HUES6 (cell line): ENCODE results near the gene CHMP2A.
"Not testable (repeated sequence)": the region's sequence is repeated elsewhere in the genome, so short reads cannot be mapped to it uniquely, and the experiment has no call there.

ENCODE experiments used
- H3K27ac ChIP-seq: 2 replicates; pipeline ENCODE4 v1.7.0; 2013; ENCODE audit warnings: low read depth, mild to moderate bottlenecking, low read length, inconsistent platforms
- H3K27me3 ChIP-seq: 2 replicates; pipeline ENCODE4 v1.6.1; 2013; ENCODE audit warnings: low read length; ENCODE audit not compliant: control insufficient read depth, insufficient read depth
- H3K36me3 ChIP-seq: 2 replicates; pipeline ENCODE4 v1.6.1; 2013; ENCODE audit warnings: low read length; ENCODE audit not compliant: control insufficient read depth, insufficient read depth
- H3K4me1 ChIP-seq: 2 replicates; pipeline ENCODE4 v1.6.1; 2013; ENCODE audit warnings: low read length; ENCODE audit not compliant: control insufficient read depth, insufficient read depth
- H3K4me3 ChIP-seq: 2 replicates; pipeline ENCODE4 v1.5.1; 2013; ENCODE audit warnings: low read depth, low read length
- H3K9ac ChIP-seq: one replicate; pipeline ENCODE4 v1.6.1; 2013; ENCODE audit warnings: mild to moderate bottlenecking, low read length
- H3K9me3 ChIP-seq: 2 replicates; pipeline ENCODE4 v1.6.1; 2013; ENCODE audit warnings: low read depth, low read length; ENCODE audit not compliant: control insufficient read depth, insufficient read depth

The CHMP2A gene

GRCh38 chr19:58554494-58555368 is at the start of gene CHMP2A:
TSS of gene CHMP2A (minus strand) at chr19:58555105. CDS start at chr19:58554212, 893 bp downstream.
- Histone ChIP-seq H3K4me3 (peak within 1 kb of the TSS; percentile 74), H3K4me1 (peaks cover 22% of the 10 kb centered on the region), H3K27ac (peak within 1 kb of the TSS; percentile 64), H3K9ac (peak within 1 kb of the TSS; percentile 80), H3K36me3 (peaks cover 51% of the 10 kb centered on the region), H3K27me3 (no peaks in the 10 kb centered on the region), H3K9me3 (no peaks in the 10 kb centered on the region)

- Histone ChIP-seq H3K9ac (no peak overlapping the region), H3K4me3 (no peak overlapping the region), H3K4me1 (no peaks in the 10 kb centered on the region), H3K27ac (no peak overlapping the region), H3K36me3 (peaks cover 20% of the 10 kb centered on the region), H3K27me3 (no peaks in the 10 kb centered on the region), H3K9me3 (no peaks in the 10 kb centered on the region)
Observed at GRCh38 chr19:58586133-58586765, 31.3 kb upstream of the CHMP2A start.

- Histone ChIP-seq H3K4me1 (peaks cover 3% of the 10 kb centered on the region), H3K9me3 (no peaks in the 10 kb centered on the region), H3K36me3 (peaks cover 20% of the 10 kb centered on the region), H3K27me3 (no peaks in the 10 kb centered on the region), H3K9ac (no peak overlapping the region), H3K4me3 (no peak overlapping the region), H3K27ac (no peak overlapping the region)
Observed at GRCh38 chr19:58585442-58586132, 30.7 kb upstream of the CHMP2A start.

GRCh38 chr19:58584498-58585441 is 29.9 kb upstream of the CHMP2A start:
- no peak overlapping the region for H3K9ac ChIP-seq
- H3K27ac ChIP-seq, result no peak overlapping the region
- peaks cover 20% of the 10 kb centered on the region for H3K36me3 ChIP-seq
- H3K4me3 ChIP-seq, result no peak overlapping the region
- peaks cover 3% of the 10 kb centered on the region for H3K4me1 ChIP-seq
- H3K9me3 ChIP-seq, result no peaks in the 10 kb centered on the region
- H3K27me3 ChIP-seq, result no peaks in the 10 kb centered on the region

- H3K9me3 ChIP-seq, result no peaks in the 10 kb centered on the region
- no peaks in the 10 kb centered on the region for H3K27me3 ChIP-seq
- H3K36me3 ChIP-seq, result peaks cover 20% of the 10 kb centered on the region
- H3K27ac ChIP-seq, result no peak overlapping the region
- H3K9ac ChIP-seq, result no peak overlapping the region
- peaks cover 3% of the 10 kb centered on the region for H3K4me1 ChIP-seq
- H3K4me3 ChIP-seq, result no peak overlapping the region
Observed at GRCh38 chr19:58582985-58583384, 28.1 kb upstream of the CHMP2A start.

- H3K4me3 ChIP-seq, result no peak overlapping the region
- H3K27me3 ChIP-seq, result no peaks in the 10 kb centered on the region
- H3K9me3 ChIP-seq, result no peaks in the 10 kb centered on the region
- no peak overlapping the region for H3K27ac ChIP-seq
- H3K9ac ChIP-seq, result no peak overlapping the region
- peaks cover 3% of the 10 kb centered on the region for H3K4me1 ChIP-seq
- peaks cover 20% of the 10 kb centered on the region for H3K36me3 ChIP-seq
Observed at GRCh38 chr19:58581227-58582141, 26.6 kb upstream of the CHMP2A start.

GRCh38 chr19:58579473-58580142 is 24.7 kb upstream of the CHMP2A start:
- Histone ChIP-seq H3K9ac (no peak overlapping the region), H3K4me1 (peaks cover 3% of the 10 kb centered on the region), H3K9me3 (no peaks in the 10 kb centered on the region), H3K27me3 (no peaks in the 10 kb centered on the region), H3K36me3 (peaks cover 20% of the 10 kb centered on the region), H3K4me3 (no peak overlapping the region), H3K27ac (no peak overlapping the region)

GRCh38 chr19:58578012-58578925 is 23.4 kb upstream of the CHMP2A start:
- Histone ChIP-seq H3K9ac (no peak overlapping the region), H3K4me3 (no peak overlapping the region), H3K36me3 (peaks cover 14% of the 10 kb centered on the region), H3K27me3 (no peaks in the 10 kb centered on the region), H3K9me3 (no peaks in the 10 kb centered on the region), H3K4me1 (peaks cover 9% of the 10 kb centered on the region), H3K27ac (no peak overlapping the region)

- not testable (repeated sequence) for H3K9me3 ChIP-seq, H3K36me3 ChIP-seq, H3K4me3 ChIP-seq, H3K27me3 ChIP-seq, H3K4me1 ChIP-seq, H3K9ac ChIP-seq, H3K27ac ChIP-seq
Observed at GRCh38 chr19:58577581-58577980, 22.7 kb upstream of the CHMP2A start.
